Peyer's patch (tissue), 4 donors: ENCODE data around the gene ZNF280A.

Source experiments
- POLR2A ChIP-seq, 2 donors: fragments of 450-650 bp; IDR thresholded peaks; one replicate each; pipeline ENCODE4 v1.5.1; 2017; ENCODE audit warnings: antibody characterized with exemption in 2 of 2, mild to moderate bottlenecking in 2 of 2, moderate library complexity in 2 of 2
- TF ChIP-seq, protein P1 (sequence below), 6 experiments: fragments of 450-650 bp in 4 of 6; fragments of 200-600 bp in 2 of 6; sonication (generic) in 1 of 6; IDR thresholded peaks; one replicate each; pipeline ENCODE4 v1.5.1; 2017 to 2019; ENCODE audit warnings: antibody characterized with exemption in 6 of 6, mild to moderate bottlenecking in 3 of 6, moderate library complexity in 1 of 6

DNA sequence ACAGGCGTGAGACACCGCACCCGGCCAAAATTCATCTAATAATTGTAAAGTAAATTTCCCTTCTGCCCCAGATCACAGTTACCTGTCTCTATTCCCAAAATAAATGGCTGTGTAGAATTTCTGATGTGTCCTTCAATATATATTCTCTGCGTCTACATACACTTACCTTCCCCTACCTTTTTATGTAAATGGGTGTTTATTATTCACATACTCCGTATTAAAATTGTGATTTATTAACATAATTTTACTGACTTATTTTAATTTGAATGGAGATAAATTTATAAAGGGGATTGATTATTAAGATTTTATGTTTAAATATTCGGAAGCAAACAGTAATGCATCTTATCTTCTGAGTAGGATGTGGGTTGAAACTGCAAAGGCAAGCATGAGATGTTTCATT, 16.4 kb upstream of the ZNF280A start:
- TF ChIP-seq, protein P1, sequence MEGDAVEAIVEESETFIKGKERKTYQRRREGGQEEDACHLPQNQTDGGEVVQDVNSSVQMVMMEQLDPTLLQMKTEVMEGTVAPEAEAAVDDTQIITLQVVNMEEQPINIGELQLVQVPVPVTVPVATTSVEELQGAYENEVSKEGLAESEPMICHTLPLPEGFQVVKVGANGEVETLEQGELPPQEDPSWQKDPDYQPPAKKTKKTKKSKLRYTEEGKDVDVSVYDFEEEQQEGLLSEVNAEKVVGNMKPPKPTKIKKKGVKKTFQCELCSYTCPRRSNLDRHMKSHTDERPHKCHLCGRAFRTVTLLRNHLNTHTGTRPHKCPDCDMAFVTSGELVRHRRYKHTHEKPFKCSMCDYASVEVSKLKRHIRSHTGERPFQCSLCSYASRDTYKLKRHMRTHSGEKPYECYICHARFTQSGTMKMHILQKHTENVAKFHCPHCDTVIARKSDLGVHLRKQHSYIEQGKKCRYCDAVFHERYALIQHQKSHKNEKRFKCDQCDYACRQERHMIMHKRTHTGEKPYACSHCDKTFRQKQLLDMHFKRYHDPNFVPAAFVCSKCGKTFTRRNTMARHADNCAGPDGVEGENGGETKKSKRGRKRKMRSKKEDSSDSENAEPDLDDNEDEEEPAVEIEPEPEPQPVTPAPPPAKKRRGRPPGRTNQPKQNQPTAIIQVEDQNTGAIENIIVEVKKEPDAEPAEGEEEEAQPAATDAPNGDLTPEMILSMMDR (IDR thresholded peaks at IDR 0.05): no peak
- TF ChIP-seq POLR2A (IDR thresholded peaks at IDR 0.05): no peak
